Right ventricle myocardium superior (tissue), 1 donor: Measurements from ENCODE around the gene SYTL3. TPM values are rescaled to one million over a fixed set of nuclear protein-coding genes. Genes with fewer than 3 reads are reported as not detected.
"Not testable (repeated sequence)": the region's sequence is repeated elsewhere in the genome, so short reads cannot be mapped to it uniquely, and the experiment has no call there.

Source experiments
- ATAC-seq: fragments of 200-7000 bp; cut with Tn5 transposase; one replicate; pipeline ENCODE4 v1.9.1; 2020; ENCODE audit warnings: mild to moderate bottlenecking; ENCODE audit not compliant: poor library complexity
- DNase-seq: peaks from one replicate; pipeline ENCODE4 v3.0.0-alpha.2; 2020
- intact Hi-C: fragments of 100-400 bp; cut with DNase I; formaldehyde crosslinking; loops from one replicate; pipeline ENCODE4 v1.11.2; 2022
- total RNA-seq: library from RNA; stranded (reverse); fragmentation: NEBNext Ultra II Directional; extraction: Animal tissue kit (Norgen Biotek cat#: 25700); gene quantifications from one replicate; pipeline ENCODE4 v1.2.1, GENCODE V29; 2021
- donor health status: DM: no; HTN: yes; CAD: no; lungs with severe emphysema.

The SYTL3 gene
- total RNA-seq, 1 donor from 2014 or later, result 11.7 TPM

DNA sequence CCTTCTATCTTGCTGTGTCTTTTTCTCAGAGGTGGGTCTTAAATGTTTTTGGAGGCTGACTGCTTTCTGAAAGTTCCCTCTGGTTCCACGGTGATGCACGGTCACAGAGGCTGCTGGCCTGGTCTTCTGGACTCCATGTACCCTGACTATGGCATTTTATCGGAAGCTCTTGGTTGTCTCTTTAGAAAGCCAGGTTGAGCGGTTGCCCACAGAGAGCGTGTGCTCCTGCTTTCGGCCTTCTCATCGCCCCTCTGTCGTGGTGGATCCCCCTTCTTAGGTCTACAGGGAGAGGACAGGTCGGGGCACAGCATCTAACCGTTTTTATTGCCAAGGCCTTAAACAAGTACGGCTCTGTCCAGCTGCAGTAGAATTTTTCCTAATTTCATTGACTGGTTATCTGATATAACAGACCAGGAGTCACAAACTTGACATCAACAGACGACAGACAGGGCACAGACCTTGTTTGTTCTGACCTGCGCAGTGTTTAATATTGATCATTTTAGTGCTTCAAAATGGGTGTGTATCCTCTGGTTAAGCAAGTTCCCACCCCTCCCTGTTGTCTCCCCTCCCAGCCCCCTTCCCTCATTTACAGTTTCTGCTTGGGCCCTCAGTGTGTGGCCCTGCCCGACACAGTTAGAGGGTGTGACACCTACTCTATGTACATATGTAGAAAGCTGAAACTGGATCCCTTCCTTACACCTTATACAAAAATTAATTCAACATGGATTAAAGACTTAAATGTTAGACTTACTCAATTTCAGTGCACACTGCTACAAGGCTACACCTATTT lies 24.7 kb downstream of the SYTL3 start:
- DNase-seq (no peak), ATAC-seq (no peak)
- intact Hi-C loops, result no loop called here

DNA sequence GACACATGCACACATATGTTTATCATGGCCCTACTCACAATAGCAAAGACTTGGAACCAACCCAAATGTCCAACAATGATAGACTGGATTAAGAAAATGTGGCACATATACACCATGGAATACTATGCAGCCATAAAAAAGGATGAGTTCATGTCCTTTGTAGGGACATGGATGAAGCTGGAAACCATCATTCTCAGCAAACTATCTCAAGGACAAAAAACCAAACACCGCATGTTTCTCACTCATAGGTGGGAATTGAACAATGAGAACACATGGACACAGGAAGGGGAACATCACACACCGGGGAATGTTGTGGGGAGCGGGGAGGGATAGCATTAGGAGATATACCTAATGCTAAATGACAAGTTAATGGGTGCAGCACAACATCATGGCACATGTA lies 27.2 kb downstream of the SYTL3 start:
- ATAC-seq, intact Hi-C loops, DNase-seq: not testable (repeated sequence)

DNA sequence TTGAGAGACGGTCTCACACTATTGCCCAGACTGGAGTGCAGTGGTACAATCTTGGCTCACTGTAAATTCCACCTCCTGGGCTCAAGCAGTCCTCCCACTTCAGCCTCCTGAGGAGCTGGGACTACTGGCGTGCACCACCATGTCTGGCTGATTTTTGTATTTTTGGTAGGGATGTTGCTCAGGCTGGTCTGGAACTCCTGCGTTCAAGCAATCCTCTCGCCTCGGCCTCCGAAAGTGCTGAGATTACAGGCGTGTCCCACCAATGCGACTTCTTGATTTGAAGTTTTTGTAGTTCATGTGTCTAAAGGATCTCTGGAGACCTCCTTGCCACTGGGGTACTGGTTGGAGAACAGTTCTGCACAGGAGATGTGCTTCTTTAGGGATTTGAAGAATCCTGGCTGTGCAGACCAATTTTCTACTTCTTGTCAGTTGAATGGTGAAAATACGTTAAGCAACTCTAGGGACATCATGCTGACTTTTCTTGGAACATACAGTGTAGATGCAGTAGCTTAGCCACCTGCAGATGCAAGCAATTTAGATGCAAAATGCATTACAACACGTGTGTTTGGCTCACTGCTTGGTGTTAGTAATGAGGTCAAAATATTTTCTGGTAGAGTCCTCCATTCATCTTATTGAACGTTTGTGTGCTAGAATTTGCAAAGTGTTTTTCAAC lies 28.2 kb downstream of the SYTL3 start:
- ATAC-seq (no peak), DNase-seq (no peak)
- intact Hi-C loops, result no loop called here

DNA sequence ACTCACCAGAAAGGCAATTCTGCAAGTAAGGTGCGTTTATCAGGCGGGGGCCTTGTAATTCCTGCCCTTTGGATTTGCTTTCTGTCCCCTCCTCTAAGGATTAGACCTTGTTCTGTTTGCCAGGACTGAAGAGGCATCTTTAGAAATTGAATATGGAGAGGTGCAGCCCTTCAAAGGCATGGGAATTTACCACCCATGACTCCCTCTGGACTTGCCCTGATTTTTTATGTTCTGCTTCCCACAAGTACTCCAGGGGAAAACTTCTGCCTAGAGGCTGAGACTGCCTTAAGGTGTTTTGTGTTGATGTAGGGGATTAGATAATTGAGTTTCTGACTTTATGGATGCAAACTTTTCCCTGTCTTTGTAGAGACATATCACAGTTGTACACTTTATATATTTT lies 30.2 kb downstream of the SYTL3 start:
- intact Hi-C loops, result loop anchor here (10.0 kb wide), 1 partner anchor 455 kb away; no protein-coding TSS in a partner anchor
- no peak for ATAC-seq
- DNase-seq, result no peak

DNA sequence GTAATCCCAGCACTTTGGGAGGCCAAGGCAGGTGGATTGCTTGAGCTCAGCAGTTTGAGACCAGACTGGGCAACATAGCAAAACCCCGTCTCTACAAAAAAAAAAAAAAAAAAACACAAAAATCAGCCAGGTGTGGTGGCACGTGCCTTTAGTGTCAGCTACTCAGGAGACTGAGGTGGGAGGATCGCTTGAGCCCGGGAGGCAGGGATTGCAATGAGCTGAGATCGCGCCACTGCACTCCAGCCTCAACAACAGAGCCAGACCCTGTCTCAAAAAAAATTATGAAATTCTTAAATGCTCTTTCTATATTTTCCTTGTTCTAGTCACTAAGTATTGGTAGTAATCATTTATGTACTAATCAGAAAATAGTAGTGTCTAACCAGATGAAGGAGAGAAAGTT lies 30.6 kb downstream of the SYTL3 start:
- intact Hi-C loops, result loop anchor here (10.0 kb wide), 1 partner anchor 456 kb away; no protein-coding TSS in a partner anchor
- DNase-seq (no peak), ATAC-seq (no peak)

DNA sequence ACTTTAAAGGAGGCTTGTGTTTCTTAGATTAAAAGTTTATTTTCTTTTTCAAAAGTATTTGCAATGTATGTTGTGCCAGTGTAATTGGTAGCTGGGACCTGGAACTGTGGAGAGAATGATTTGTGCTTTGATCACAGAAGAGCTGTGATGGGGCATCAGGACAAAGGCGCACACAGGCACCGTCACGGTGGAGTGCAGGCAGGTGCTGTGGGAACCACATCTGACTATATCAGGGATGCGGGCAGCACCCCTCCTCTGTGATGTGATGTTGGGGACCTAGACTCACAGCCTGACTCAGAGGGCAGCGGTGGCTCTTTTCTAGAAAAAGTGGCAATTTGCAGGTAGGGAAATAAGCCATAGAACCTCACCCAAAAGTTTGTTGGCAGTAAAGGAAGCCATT lies 34.5 kb downstream of the SYTL3 start:
- no peak for ATAC-seq
- DNase-seq, result no peak
- intact Hi-C loops, result loop anchor here (10.0 kb wide), 1 partner anchor 460 kb away; no protein-coding TSS in a partner anchor

DNA sequence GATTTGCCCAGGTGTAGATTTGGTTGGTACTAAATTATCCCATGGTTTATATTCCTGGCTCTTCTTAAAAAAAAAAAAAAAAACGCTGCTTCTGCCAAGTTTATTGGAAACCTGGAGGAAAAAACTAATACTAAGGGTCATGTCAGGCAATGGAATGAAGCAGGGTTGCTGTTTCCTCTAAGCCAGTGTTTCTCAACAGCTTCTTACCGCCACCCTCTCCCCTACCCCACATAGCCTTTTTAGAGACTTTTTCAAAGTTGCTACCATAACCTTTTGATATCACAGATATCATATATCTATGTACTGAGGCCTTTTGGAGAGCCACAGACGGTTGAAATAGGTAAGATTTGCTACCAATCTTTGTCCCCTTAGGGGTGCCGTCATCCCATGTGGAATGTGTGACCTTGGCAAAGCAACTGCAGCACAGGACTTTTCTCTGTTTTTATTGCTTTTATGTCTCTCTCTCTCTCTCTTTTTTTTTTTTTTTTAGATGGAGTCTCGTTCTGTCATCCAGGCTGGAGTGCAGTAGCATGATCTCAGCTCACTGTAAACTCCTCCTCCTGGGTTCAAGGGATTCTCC lies 35.0 kb downstream of the SYTL3 start:
- no peak for ATAC-seq
- intact Hi-C loops, result loop anchor here (10.0 kb wide), 1 partner anchor 460 kb away; no protein-coding TSS in a partner anchor
- no peak for DNase-seq

DNA sequence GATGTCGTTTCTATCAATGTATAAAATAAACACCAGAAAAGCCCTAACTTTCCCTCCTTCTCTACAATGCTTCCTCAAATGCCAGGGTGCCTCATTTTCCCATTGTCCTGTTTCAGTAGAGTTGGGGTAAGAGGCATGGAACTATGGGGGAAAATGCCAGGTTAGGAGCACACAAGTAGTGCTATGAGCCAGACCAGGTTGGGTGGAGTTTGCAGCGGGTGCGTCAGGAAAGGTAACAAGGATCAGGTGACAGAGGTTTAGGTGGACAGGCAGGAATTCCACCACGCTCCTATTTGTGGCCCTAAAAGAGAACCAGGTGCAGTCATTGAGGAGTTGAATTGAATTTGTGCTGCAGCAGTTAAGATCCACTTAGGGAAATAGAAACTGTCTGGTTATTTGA lies 36.5 kb downstream of the SYTL3 start:
- ATAC-seq, result no peak
- intact Hi-C loops, result loop anchor here (10.0 kb wide), 1 partner anchor 462 kb away; no protein-coding TSS in a partner anchor
- no peak for DNase-seq

DNA sequence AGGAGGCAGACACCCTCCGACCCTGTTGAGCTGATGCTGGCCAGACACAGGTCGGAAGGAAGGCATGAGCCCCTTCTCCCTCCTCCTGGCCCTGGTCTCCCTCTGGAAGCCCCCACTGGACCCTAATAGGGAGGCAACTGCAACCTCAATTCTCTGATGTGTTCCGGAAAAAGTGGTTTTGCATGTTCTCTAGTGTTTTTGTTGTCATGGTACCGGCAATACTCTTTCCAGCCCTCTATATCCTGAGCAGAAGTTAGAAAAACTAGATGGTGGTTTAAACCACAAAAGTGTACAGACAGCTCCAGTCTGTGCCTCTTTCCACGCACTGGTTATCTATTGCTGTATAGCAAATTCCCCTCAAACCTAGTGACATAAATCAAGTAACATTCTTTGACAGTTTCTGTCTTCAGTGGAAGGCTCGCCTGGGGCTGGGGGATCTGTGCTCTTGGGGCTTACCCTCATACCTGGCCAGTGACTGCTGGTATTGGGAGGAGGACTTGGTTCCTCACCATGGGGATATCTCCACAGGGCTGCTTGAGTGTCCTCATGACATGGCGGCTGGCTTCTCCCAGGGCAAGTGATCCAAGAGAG lies 37.0 kb downstream of the SYTL3 start:
- intact Hi-C loops, result loop anchor here (10.0 kb wide), 1 partner anchor 462 kb away; no protein-coding TSS in a partner anchor
- DNase-seq (no peak), ATAC-seq (peak; percentile 51)

DNA sequence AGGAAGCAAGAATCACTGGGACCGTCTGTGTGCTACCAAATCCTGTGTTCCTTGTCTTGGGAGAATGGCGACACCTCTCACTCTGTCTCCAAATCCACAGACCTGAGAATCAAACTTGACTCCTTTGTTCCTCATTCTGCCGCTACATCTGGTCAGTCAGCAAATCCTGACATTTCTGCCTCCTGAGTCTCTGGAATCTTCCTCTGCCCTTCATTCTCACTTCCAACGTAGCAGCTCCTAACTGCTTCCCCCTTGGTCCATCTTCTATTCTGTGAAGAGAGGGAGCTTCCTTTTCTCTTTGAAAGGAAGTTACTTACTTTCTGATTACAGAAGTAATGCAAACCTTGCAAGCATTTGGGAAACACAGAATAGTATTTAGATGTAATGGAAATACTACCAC lies 37.7 kb downstream of the SYTL3 start:
- DNase-seq, result no peak
- ATAC-seq, result no peak
- intact Hi-C loops, result loop anchor here (10.0 kb wide), 1 partner anchor 463 kb away; no protein-coding TSS in a partner anchor

DNA sequence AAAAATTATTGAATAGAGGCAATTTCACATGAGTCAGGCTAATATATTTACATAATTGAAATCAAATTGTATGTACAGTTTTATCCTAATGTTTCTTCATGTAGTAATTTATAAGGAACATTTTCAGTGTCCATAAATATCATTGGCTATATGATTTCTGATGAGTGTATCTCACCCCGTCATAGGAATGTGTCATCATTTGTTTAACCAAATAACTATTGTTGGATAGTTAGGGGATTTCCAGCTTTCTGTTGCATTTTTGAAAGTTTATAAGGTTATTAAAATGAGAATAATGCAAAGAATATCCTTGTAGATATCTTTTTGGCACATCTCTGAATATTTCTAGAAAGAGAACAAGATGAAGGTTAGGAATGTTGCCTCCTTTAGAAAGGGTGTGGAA lies 39.0 kb downstream of the SYTL3 start:
- intact Hi-C loops, result loop anchor here (10.0 kb wide), 1 partner anchor 464 kb away; no protein-coding TSS in a partner anchor
- DNase-seq (no peak), ATAC-seq (no peak)

DNA sequence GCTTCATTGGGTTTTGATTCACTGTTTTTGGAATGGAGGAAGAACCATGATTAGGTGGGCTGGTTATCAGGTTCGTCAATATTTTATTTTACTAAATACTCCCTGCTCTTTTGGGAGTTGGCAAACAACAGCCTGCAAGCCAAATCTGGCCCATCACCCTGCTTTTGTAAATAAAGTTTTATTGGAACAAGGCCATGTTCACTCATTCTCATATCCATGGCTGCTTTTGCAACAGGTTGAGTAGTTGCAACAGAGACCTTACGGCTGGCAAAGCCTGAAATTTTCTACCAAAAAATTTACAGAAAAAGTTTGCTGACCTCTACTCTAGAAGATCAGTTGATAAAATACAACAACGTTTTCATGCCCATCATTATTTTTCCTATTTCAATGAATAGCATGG lies 45.1 kb downstream of the SYTL3 start:
- intact Hi-C loops, result loop anchor here (10.0 kb wide), 1 partner anchor 70 kb away; no protein-coding TSS in a partner anchor
- ATAC-seq (no peak), DNase-seq (no peak)

DNA sequence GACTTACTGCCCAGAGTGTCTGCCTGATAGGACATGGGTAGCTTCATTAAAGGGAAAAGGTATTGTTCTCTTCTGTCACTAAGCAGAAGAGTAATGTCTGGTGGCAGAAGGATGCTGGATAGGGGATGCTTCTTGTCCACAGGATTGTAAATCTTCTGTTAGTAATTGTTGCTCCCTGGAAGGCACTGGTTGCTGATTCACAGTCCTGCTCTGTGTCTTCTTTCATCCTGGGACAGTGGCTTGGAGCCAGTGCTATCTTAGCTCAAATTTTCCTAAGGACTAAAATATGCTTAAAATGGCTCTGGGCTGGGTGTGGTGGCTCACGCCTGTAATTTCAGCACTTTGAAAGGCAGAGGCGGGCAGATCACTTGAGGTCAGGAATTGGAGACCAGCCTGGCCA lies 48.0 kb downstream of the SYTL3 start:
- DNase-seq, result no peak
- no peak for ATAC-seq
- intact Hi-C loops, result loop anchor here (10.0 kb wide), 1 partner anchor 73 kb away; no protein-coding TSS in a partner anchor

DNA sequence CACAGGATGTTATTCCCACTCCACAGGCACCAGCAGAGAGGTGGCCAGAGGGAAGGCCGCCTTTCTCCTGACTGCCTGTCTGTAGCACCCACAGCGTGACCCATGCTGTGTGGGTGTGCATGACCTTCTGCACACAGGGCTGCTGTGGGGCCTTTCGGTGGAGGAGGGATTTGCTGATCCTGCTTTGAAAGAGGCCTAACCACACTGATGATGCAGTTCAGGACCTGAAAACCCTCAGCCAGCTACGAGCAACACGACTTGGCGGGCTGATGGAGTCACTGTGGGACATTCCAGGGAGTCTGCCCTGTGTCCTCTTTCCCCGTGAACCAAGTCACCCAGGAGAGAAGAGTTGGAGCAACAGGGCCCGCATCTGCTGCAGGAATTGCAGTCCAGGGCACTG lies 49.1 kb downstream of the SYTL3 start:
- intact Hi-C loops, result loop anchor here (10.0 kb wide), 1 partner anchor 74 kb away; no protein-coding TSS in a partner anchor
- no peak for ATAC-seq
- no peak for DNase-seq

DNA sequence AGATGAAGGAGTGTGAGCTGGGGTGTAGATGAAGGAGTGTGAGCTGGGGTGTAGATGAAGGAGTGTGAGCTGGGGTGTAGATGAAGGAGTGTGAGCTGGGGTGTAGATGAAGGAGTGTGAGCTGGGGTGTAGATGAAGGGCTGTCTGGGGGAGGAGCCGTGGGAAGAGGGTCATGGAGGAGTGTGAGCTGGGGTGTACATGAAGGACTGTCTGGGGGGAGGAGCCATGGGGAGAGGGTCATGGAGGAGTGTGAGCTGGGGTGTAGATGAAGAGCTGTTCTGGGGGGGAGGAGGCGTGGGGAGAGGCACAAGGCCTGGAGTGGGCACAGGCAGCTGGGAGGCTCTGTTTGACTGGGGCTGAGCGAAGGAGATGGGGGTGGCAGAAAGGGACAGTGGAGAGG lies 51.4 kb downstream of the SYTL3 start:
- DNase-seq, ATAC-seq: not testable (repeated sequence)
- intact Hi-C loops, result loop anchor here (10.0 kb wide), 2 partner anchors 74 to 114 kb away; partner anchors contain the start of gene EZR

DNA sequence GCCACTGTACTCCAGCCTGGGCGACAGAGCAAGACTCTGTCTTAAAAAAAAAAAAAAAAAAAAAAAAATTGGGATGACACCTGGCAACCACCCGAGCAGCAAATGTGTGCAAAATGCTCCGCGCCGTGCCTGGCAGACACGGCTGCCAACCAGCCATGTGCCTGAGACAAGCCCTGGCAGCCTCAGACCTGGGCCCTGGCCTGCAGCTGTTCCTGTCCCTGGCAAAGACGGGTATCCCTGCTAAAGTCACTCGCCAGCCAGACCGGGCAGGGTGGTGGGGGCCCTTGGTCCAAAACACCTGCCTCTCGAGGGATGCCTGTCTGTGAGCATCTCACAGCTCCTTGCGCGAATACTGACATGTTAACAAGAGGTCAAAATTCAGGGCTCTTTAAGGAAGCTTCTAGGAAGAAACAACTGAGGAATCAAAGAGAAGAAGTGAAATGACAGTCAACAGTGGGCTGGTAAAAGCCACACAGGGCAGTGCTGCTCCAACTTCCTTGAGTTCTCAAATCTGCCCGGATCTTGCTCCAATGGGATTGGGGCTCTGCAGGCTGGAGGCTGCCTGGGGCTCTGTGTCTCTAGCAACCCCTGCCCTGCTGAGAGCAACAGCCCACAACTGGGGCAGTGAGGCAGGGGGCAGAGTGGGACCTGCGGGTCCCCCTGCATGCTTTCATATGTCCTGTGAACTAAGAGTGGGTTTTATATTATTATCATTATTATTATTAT lies 53.4 kb downstream of the SYTL3 start:
- peak; percentile 50 for ATAC-seq
- intact Hi-C loops, result loop anchor here (10.0 kb wide), 2 partner anchors 72 to 112 kb away; partner anchors contain the start of gene EZR
- peak; percentile 79 for DNase-seq

DNA sequence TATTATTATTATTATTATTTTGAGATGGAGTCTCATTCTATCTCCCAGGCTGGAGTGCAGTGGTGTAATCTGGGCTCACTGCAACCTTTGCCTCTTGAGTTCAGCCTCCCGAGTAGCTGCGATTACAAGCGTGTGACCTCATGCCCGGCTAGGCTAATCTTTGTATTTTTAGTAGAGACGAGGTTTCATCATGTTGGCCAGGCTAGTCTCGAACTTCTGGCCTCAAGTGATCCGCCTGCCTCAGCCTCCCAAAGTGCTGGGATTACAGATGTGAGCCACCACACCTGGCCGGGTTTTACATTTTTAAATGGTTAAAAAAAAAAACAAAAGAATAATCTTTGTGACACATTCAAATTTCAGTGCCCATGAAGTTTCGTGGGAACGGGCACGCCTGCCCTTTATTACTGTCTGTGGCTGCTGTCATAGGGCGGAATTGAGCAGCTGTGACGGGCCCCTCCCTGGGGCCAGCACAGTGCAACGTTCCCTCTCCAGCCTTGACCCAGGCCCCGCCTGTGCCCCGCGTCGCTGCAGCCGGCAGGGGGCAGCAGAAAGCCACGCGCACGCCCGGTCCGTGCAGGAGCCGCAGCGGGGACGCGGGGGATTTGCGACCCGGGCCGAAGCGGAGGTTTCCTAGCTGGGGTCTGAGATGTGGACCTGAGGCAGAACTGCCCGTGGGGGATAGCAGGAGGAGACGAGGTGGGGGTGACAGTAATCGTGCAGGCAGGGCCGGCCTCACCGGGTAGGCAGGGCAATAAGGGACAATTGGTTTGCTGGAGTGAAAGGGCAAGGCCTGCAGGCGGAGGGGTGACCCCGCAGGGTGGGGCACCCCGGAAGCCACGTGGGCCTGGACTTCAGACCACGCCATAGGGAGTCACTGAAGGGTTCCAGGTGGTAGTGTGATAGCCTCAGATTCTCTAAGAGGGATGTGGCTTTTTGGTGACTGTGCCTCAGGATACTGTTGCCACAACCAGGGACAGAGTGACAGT lies 54.3 kb downstream of the SYTL3 start:
- intact Hi-C loops, result loop anchor here (10.0 kb wide), 2 partner anchors 71 to 111 kb away; partner anchors contain the start of gene EZR
- ATAC-seq, result peak; percentile 85
- peak; percentile 92 for DNase-seq
